SU-DHL-6 (cell line): ENCODE data around the gene POM121C.
"Not testable (repeated sequence)": the region's sequence is repeated elsewhere in the genome, so short reads cannot be mapped to it uniquely, and the experiment has no call there.

Experiments
- H2AFZ ChIP-seq: fragments of 200-600 bp; sonication (generic); 2 replicates; pipeline ENCODE4 v1.6.1; 2014; ENCODE audit warnings: low read depth, mild to moderate bottlenecking, moderate library complexity, mixed read lengths, antibody characterized with exemption, low read length; ENCODE audit not compliant: severe bottlenecking
- H3F3A ChIP-seq: fragments of 200-600 bp; shearing (Covaris generic); 2 replicates; pipeline ENCODE4 v1.6.0; 2016; ENCODE audit warnings: antibody characterized with exemption, mild to moderate bottlenecking; ENCODE audit not compliant: insufficient read depth
- H3K27ac ChIP-seq: fragments of 200-600 bp; sonication (generic); 2 replicates; pipeline ENCODE4 v1.5.1; 2016; ENCODE audit warnings: low read depth, mild to moderate bottlenecking, low read length, moderate library complexity, mixed read lengths
- H3K27me3 ChIP-seq: fragments of 200-600 bp; sonication (generic), shearing (Covaris generic); 2 replicates; pipeline ENCODE4 v1.6.0; 2014; ENCODE audit warnings: mild to moderate bottlenecking, low read length
- H3K36me3 ChIP-seq: fragments of 200-600 bp; sonication (generic); 2 replicates; pipeline ENCODE4 v1.6.1; 2014; ENCODE audit warnings: mild to moderate bottlenecking, low read length, mixed read lengths
- H3K4me2 ChIP-seq: fragments of 300-600, 200-600 bp; shearing (Covaris generic), sonication (generic); 2 replicates; pipeline ENCODE4 v1.6.0; 2014; ENCODE audit warnings: low read length, low read depth, mild to moderate bottlenecking; ENCODE audit not compliant: poor library complexity, severe bottlenecking
- H3K4me3 ChIP-seq: fragments of 200-600 bp; sonication (generic); 2 replicates; pipeline ENCODE4 v1.5.1; 2014; ENCODE audit warnings: antibody characterized with exemption, low read length, mild to moderate bottlenecking, mixed read lengths; ENCODE audit not compliant: insufficient read depth, poor library complexity, severe bottlenecking
- H3K79me2 ChIP-seq: fragments of 200-600 bp; sonication (generic); 2 replicates; pipeline ENCODE4 v1.6.1; 2014; ENCODE audit warnings: mild to moderate bottlenecking, low read length, moderate library complexity; ENCODE audit not compliant: insufficient read depth
- H3K9ac ChIP-seq: fragments of 200-600 bp; sonication (generic); 2 replicates; pipeline ENCODE4 v1.7.0; 2014; ENCODE audit warnings: mild to moderate bottlenecking, low read length
- H3K9me2 ChIP-seq: fragments of 200-600 bp; sonication (generic); replicated peaks from 2 replicates; pipeline ENCODE4 v1.6.1; 2014; ENCODE audit warnings: low read length; ENCODE audit not compliant: insufficient read depth
- H3K9me3 ChIP-seq: fragments of 200-600 bp; sonication (generic); 2 replicates; pipeline ENCODE4 v1.6.1; 2014; ENCODE audit warnings: low read length, mixed read lengths; ENCODE audit not compliant: insufficient read depth
- H4K20me1 ChIP-seq: fragments of 200-600 bp; sonication (generic); 2 replicates; pipeline ENCODE4 v1.6.1; 2014; ENCODE audit warnings: low read depth, mild to moderate bottlenecking, antibody characterized with exemption, low read length, moderate library complexity, mixed read lengths

POM121C gene

DNA sequence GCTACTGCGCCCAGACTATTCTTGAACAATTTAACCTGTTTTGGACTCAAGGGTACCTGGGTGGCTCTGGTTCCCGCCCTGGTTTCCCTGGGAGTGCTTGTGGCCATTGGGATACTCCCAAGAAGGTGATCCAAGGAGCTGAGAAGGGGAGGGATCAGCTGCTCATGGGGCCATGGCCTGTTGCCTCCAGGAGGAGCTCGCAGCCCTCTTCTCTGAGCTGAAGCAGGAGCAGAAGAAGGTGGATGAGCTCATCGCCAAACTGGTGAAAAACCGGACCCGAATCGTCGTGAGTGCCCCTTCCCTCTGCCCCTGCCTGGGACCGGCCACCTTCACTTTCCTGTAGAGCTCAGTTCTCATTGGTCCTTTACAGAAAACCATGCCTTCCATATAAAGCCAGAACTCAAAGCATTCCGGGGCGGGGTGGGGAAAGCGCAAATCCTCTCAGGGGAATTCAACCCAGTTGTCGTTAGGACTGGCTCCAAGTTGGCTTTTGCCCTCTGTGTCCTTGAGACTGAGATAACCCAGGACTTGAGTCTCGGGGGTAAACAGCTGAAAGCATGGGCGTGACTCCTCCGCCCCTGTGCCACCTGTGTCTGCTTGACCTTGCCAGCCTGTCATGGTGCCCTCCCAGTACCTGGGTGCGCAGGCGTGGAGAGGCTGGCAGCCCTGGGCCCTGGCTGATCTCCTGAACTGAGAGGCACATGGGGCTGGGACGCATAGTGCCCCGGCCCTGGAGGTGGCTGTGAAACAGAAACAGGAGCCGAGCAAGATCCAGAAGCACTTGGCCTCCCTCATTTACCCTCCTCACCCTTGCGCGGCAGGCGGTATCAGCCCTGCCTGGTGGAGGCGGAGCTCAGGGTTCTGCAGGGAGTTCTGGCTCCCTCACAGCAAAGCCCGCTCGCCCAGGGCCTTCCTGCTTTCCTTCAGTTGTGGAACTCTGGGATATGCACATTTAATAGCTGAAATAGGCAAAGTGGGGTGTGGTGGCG, 82.3 kb downstream of the POM121C start:
- not testable (repeated sequence) for H3K4me3 ChIP-seq, H3K27me3 ChIP-seq, H3F3A ChIP-seq, H3K36me3 ChIP-seq, H3K9me2 ChIP-seq, H3K9ac ChIP-seq, H4K20me1 ChIP-seq, H3K27ac ChIP-seq, H3K4me2 ChIP-seq, H3K79me2 ChIP-seq, H3K9me3 ChIP-seq, H2AFZ ChIP-seq

DNA sequence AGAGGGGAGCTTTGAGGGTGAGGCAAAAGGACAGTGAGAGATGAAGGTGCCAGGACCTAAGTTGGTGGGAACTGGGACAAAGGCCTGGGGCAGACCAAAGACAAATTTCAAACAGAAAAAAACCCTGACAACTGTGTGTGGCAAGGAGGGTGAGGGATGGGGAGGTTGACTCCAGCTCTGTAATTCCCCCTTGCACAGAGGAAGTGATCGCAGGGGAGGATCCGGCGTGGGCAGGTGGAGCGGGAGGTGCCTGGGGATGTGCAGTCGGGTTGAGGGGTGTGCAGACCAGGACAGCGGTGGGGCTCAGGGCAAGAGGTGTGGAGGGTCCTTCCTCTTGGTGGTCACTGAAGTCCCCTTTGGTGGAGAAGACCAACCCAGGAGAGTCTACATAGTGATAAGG, 85.5 kb downstream of the POM121C start:
- not testable (repeated sequence) for H3K4me2 ChIP-seq, H3F3A ChIP-seq, H3K36me3 ChIP-seq, H3K9ac ChIP-seq, H3K27me3 ChIP-seq, H2AFZ ChIP-seq, H3K27ac ChIP-seq, H3K4me3 ChIP-seq, H4K20me1 ChIP-seq, H3K9me3 ChIP-seq, H3K9me2 ChIP-seq, H3K79me2 ChIP-seq

GRCh38 chr7:75398771-75399700, 87.1 kb downstream of the POM121C start:
- not testable (repeated sequence) for H3K4me2 ChIP-seq, H3K27me3 ChIP-seq, H3K9ac ChIP-seq, H4K20me1 ChIP-seq, H3K4me3 ChIP-seq, H3K9me2 ChIP-seq, H3K27ac ChIP-seq, H3K9me3 ChIP-seq, H3F3A ChIP-seq, H2AFZ ChIP-seq, H3K36me3 ChIP-seq, H3K79me2 ChIP-seq

DNA sequence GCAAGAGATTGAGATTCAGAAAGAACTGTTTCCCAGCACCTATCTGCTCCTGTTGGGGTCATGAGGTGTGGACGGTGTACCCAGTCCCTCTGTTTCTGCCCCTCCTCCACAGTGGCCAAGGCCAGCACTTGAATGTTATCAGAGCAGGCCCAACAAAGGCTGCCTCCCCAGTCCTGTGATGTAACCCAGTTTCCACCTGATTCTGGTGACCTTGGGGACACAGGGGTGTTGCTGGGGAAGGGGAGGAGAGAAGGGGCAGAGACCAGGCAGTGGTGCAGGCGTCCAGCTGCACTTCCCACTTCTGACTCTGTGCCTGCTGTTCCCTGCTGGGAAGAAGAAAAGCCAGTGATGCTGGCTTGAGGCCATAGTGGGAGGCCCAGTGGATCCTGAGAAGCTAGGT, 88.2 kb downstream of the POM121C start:
- not testable (repeated sequence) for H3K4me3 ChIP-seq

DNA sequence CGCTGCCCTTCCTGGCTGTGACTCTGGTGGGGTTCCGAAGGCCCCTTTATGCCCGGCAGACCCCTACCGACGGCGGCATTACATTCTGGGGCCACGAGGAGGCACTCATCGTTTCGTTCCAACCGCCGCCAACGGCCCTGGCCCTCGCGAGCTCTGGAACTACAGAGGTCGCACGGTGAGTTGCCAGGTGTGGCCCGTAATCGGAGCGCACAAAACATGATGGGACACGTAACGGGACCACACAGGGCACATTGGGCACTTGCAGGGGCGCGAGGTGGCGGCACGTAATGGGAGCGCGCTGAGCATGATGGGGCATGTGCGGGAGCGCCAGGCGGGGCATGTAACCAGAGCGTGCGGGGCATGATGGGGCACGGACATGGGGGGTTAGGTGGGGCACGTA, 90.8 kb downstream of the POM121C start, which contains the start of gene TRIM73:
TRIM73 (plus strand) TSS at position 301 of the 400 bp plus-strand sequence. CDS start 3,305 bp downstream, outside the sequence.
- not testable (repeated sequence) for H3K27ac ChIP-seq, H2AFZ ChIP-seq, H3K36me3 ChIP-seq, H3F3A ChIP-seq, H3K9me2 ChIP-seq, H3K9me3 ChIP-seq, H4K20me1 ChIP-seq, H3K9ac ChIP-seq, H3K4me2 ChIP-seq, H3K4me3 ChIP-seq, H3K27me3 ChIP-seq, H3K79me2 ChIP-seq

More for the DNA sequence above, 88.2 kb downstream of the POM121C start:
- not testable (repeated sequence) for H3K9me3 ChIP-seq, H3K4me2 ChIP-seq, H3K9ac ChIP-seq, H4K20me1 ChIP-seq, H3K27ac ChIP-seq, H3K27me3 ChIP-seq, H3K9me2 ChIP-seq, H2AFZ ChIP-seq, H3K79me2 ChIP-seq, H3F3A ChIP-seq, H3K36me3 ChIP-seq

GRCh38 chr7:75393194-75393593, 92.9 kb downstream of the POM121C start:
- not testable (repeated sequence) for H3K27ac ChIP-seq, H3F3A ChIP-seq, H3K4me2 ChIP-seq, H3K9ac ChIP-seq, H3K36me3 ChIP-seq, H3K27me3 ChIP-seq, H3K9me3 ChIP-seq, H2AFZ ChIP-seq, H3K9me2 ChIP-seq, H3K79me2 ChIP-seq, H4K20me1 ChIP-seq, H3K4me3 ChIP-seq

DNA sequence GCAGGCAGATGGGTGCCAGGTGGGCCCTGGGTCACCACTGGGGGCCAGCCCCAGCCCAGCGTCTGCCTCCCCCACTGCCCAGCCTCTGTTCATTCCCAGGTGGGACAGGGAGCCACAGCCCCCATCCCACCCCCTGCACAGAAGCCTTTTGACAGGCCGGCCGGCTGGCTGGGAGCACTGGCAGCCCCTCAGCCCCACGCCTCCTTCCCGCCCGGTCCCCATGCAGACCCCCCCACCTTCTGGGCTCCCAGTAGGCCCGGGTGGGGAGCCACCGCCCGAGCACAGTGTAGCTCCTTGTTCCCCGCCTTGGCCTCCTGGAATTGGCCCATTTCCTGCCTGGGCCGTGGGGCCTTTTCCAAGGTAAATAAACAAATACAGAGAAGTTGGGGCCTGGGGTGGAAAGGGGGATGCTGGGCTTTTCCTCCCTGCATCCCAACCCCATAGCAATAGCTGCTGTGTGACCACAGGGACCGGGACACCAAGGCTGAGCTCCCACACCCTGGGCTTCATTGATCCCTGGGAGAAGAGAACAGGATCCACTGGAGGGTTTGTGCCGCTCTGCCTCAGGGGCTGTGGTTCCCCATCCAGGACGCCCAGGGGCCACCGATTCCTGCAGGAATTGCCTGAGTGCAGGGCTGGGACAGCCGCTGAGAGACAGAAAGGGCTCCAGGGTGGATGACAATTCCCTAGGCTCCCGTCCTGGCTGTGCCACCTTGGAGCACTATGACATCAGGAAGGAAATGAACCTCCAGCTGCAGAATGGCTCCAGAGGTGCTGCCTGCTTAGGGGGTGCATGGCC, 111.4 kb downstream of the POM121C start:
- H3K9me3 ChIP-seq, H3F3A ChIP-seq, H3K27ac ChIP-seq, H3K9ac ChIP-seq, H2AFZ ChIP-seq, H3K36me3 ChIP-seq, H3K4me3 ChIP-seq, H4K20me1 ChIP-seq, H3K79me2 ChIP-seq, H3K27me3 ChIP-seq, H3K4me2 ChIP-seq, H3K9me2 ChIP-seq: not testable (repeated sequence)
